Karpas-422 (cell line): ENCODE data around the gene HSPG2. TPM values are rescaled to one million over a fixed set of nuclear protein-coding genes. Genes with fewer than 3 reads are reported as not detected.
"Not testable (repeated sequence)": the region's sequence is repeated elsewhere in the genome, so short reads cannot be mapped to it uniquely, and the experiment has no call there.

ENCODE experiments used
- DNase-seq: peaks from one replicate; pipeline ENCODE4 v3.0.0-alpha.2; 2015
- H2AFZ ChIP-seq: fragments of 200-600 bp; sonication (generic); 2 replicates; pipeline ENCODE4 v1.6.1; 2014; ENCODE audit warnings: antibody characterized with exemption, low read length, mixed read lengths
- H3K27ac ChIP-seq: fragments of 200-600 bp; sonication (generic); 2 replicates; pipeline ENCODE4 v1.5.1; 2014; ENCODE audit warnings: mild to moderate bottlenecking, low read length, moderate library complexity
- H3K27me3 ChIP-seq: fragments of 200-600 bp; sonication (generic); 2 replicates; pipeline ENCODE4 v1.6.1; 2014; ENCODE audit warnings: low read length, mixed read lengths
- H3K36me3 ChIP-seq: fragments of 200-600 bp; sonication (generic); 2 replicates; pipeline ENCODE4 v1.6.1; 2014; ENCODE audit warnings: low read length, mixed read lengths; ENCODE audit not compliant: insufficient read depth
- H3K4me1 ChIP-seq: fragments of 200-600 bp; sonication (generic); 2 replicates; pipeline ENCODE4 v1.6.1; 2014; ENCODE audit warnings: mild to moderate bottlenecking, low read length, mixed read lengths
- H3K4me2 ChIP-seq: fragments of 200-600 bp; sonication (generic); 2 replicates; pipeline ENCODE4 v1.6.1; 2014; ENCODE audit warnings: low read length, low read depth, mild to moderate bottlenecking; ENCODE audit not compliant: poor library complexity, severe bottlenecking
- H3K4me3 ChIP-seq: fragments of 200-600 bp; sonication (generic); 2 replicates; pipeline ENCODE4 v1.5.1; 2014; ENCODE audit warnings: mild to moderate bottlenecking, antibody characterized with exemption, low read length, mixed read lengths
- H3K79me2 ChIP-seq: fragments of 200-600 bp; sonication (generic); 2 replicates; pipeline ENCODE4 v1.6.1; 2014; ENCODE audit warnings: mild to moderate bottlenecking, low read length, mixed read lengths
- H3K9ac ChIP-seq: fragments of 200-600 bp; sonication (generic); 2 replicates; pipeline ENCODE4 v1.6.0; 2014; ENCODE audit warnings: low read length
- H3K9me2 ChIP-seq: fragments of 200-600 bp; sonication (generic), shearing (Covaris generic); replicated peaks from 2 replicates; pipeline ENCODE4 v1.6.0; 2014; ENCODE audit warnings: mild to moderate bottlenecking, low read length, moderate library complexity; ENCODE audit not compliant: insufficient read depth
- H3K9me3 ChIP-seq: fragments of 300-700, 200-600 bp; sonication (generic); 2 replicates; pipeline ENCODE4 v1.6.1; 2014; ENCODE audit warnings: low read length, mixed read lengths
- H4K20me1 ChIP-seq: fragments of 200-600 bp; sonication (generic); 2 replicates; pipeline ENCODE4 v1.6.1; 2014; ENCODE audit warnings: mild to moderate bottlenecking, antibody characterized with exemption, low read length, low read depth; ENCODE audit not compliant: insufficient read depth
- total RNA-seq: library from RNA; depleted of rRNA; stranded (reverse); fragments of >200 nt; shearing (Covaris generic); gene quantifications from 2 replicates; pipeline ENCODE4 v1.2.3, GENCODE V29; 2014; ENCODE audit warnings: low replicate concordance

The HSPG2 gene
- total RNA-seq, 1 experiment from 2014 or later = not detected

GRCh38 chr1:21782349-21782867 lies 154.7 kb downstream of the HSPG2 start:
- Histone ChIP-seq H3K9me3 (no peaks in the 10 kb centered on the region), H3K4me3 (peak overlapping the region; percentile 90), H3K4me1 (peaks cover 20% of the 10 kb centered on the region), H3K4me2 (peak overlapping the region; percentile 97), H3K79me2 (peaks cover 53% of the 10 kb centered on the region), H3K36me3 (no peaks in the 10 kb centered on the region), H3K9me2 (no peaks in the 10 kb centered on the region), H3K27ac (peak overlapping the region; percentile 67), H3K27me3 (no peaks in the 10 kb centered on the region), H3K9ac (peak overlapping the region; percentile 98), H2AFZ (peak overlapping the region; percentile 61; the same call in 1 of the 2 replicates), H4K20me1 (peaks cover 16% of the 10 kb centered on the region; the same call in 1 of the 2 replicates)
- peak; percentile 79 for DNase-seq

GRCh38 chr1:21781815-21782348 lies 155.2 kb downstream of the HSPG2 start:
- DNase-seq = peak; percentile 54
- H3K4me3 ChIP-seq = peak overlapping the region; percentile 90
- peaks cover 16% of the 10 kb centered on the region; the same call in 1 of the 2 replicates for H4K20me1 ChIP-seq
- H2AFZ ChIP-seq = no peak overlapping the region; the same call in 1 of the 2 replicates
- H3K4me2 ChIP-seq = peak overlapping the region; percentile 97
- H3K9ac ChIP-seq = peak overlapping the region; percentile 98
- H3K4me1 ChIP-seq = peaks cover 20% of the 10 kb centered on the region
- H3K27me3 ChIP-seq = no peaks in the 10 kb centered on the region
- H3K9me3 ChIP-seq = no peaks in the 10 kb centered on the region
- H3K27ac ChIP-seq = peak overlapping the region; percentile 67
- no peaks in the 10 kb centered on the region for H3K36me3 ChIP-seq
- peaks cover 58% of the 10 kb centered on the region for H3K79me2 ChIP-seq
- H3K9me2 ChIP-seq = no peaks in the 10 kb centered on the region

- Histone ChIP-seq H3K9ac (no peak overlapping the region), H3K9me2 (no peaks in the 10 kb centered on the region), H3K36me3 (no peaks in the 10 kb centered on the region), H3K4me3 (peak overlapping the region; percentile 26; the same call in 1 of the 2 replicates), H3K9me3 (no peaks in the 10 kb centered on the region), H4K20me1 (peaks cover 16% of the 10 kb centered on the region; the same call in 1 of the 2 replicates), H3K4me2 (peak overlapping the region; percentile 39), H3K79me2 (peaks cover 78% of the 10 kb centered on the region), H3K27ac (no peak overlapping the region), H3K4me1 (peaks cover 20% of the 10 kb centered on the region), H3K27me3 (no peaks in the 10 kb centered on the region), H2AFZ (no peak overlapping the region)
- DNase-seq = no peak
Observed at GRCh38 chr1:21779613-21780521, 157.2 kb downstream of the HSPG2 start.

GRCh38 chr1:21778405-21778727 lies 158.7 kb downstream of the HSPG2 start:
- H3K4me3 ChIP-seq = no peak overlapping the region
- H4K20me1 ChIP-seq = peaks cover 16% of the 10 kb centered on the region; the same call in 1 of the 2 replicates
- no peak overlapping the region for H3K4me2 ChIP-seq

GRCh38 chr1:21776925-21777324 lies 160.2 kb downstream of the HSPG2 start:
- peaks cover 15% of the 10 kb centered on the region; the same call in 1 of the 2 replicates for H4K20me1 ChIP-seq
- not testable (repeated sequence) for H3K9me2 ChIP-seq, H3K9ac ChIP-seq, H2AFZ ChIP-seq, H3K27ac ChIP-seq, H3K27me3 ChIP-seq, H3K4me2 ChIP-seq, H3K9me3 ChIP-seq, DNase-seq, H3K4me3 ChIP-seq, H3K36me3 ChIP-seq
- peaks cover 16% of the 10 kb centered on the region for H3K4me1 ChIP-seq
- H3K79me2 ChIP-seq = peaks cover 97% of the 10 kb centered on the region

More at GRCh38 chr1:21778405-21778727, 158.7 kb downstream of the HSPG2 start:
- no peak overlapping the region for H3K27ac ChIP-seq
- peaks cover 91% of the 10 kb centered on the region for H3K79me2 ChIP-seq
- no peak overlapping the region for H3K9ac ChIP-seq
- peaks cover 16% of the 10 kb centered on the region for H3K4me1 ChIP-seq
- H3K27me3 ChIP-seq = no peaks in the 10 kb centered on the region
- H2AFZ ChIP-seq = no peak overlapping the region
- no peaks in the 10 kb centered on the region for H3K9me3 ChIP-seq
- no peaks in the 10 kb centered on the region for H3K36me3 ChIP-seq
- no peaks in the 10 kb centered on the region for H3K9me2 ChIP-seq
- DNase-seq = no peak

GRCh38 chr1:21775985-21776562 lies 161.0 kb downstream of the HSPG2 start:
- H3K79me2 ChIP-seq = peaks cover 95% of the 10 kb centered on the region
- DNase-seq = no peak
- H3K27ac ChIP-seq = no peak overlapping the region
- H3K27me3 ChIP-seq = no peaks in the 10 kb centered on the region
- H3K4me3 ChIP-seq = no peak overlapping the region
- H3K9me3 ChIP-seq = no peaks in the 10 kb centered on the region
- no peak overlapping the region for H2AFZ ChIP-seq
- H3K9me2 ChIP-seq = no peaks in the 10 kb centered on the region
- no peak overlapping the region for H3K4me2 ChIP-seq
- no peak overlapping the region for H3K9ac ChIP-seq
- H4K20me1 ChIP-seq = 0 out of 2 replicates have a peak, but pooled peaks cover 8% of the 10 kb centered on the region
- no peaks in the 10 kb centered on the region for H3K36me3 ChIP-seq
- peaks cover 11% of the 10 kb centered on the region for H3K4me1 ChIP-seq

- DNase-seq = no peak
- Histone ChIP-seq H3K4me1 (peaks cover 10% of the 10 kb centered on the region), H3K79me2 (peaks cover 96% of the 10 kb centered on the region), H3K36me3 (no peaks in the 10 kb centered on the region), H2AFZ (no peak overlapping the region), H3K9ac (no peak overlapping the region), H3K27ac (no peak overlapping the region), H3K9me2 (no peaks in the 10 kb centered on the region), H3K4me3 (no peak overlapping the region), H3K27me3 (no peaks in the 10 kb centered on the region), H3K4me2 (no peak overlapping the region), H3K9me3 (no peaks in the 10 kb centered on the region), H4K20me1 (0 out of 2 replicates have a peak, but pooled peaks cover 8% of the 10 kb centered on the region)
Observed at GRCh38 chr1:21775550-21775914, 161.6 kb downstream of the HSPG2 start.
